HL-60/S4 (cell line): ENCODE data around the gene FOXN3.
"Not testable (repeated sequence)": the region's sequence is repeated elsewhere in the genome, so short reads cannot be mapped to it uniquely, and the experiment has no call there.

Experiments used
- in situ Hi-C: fragments of 300-500 bp; cut with MboI; formaldehyde crosslinking; loops from 2 replicates; pipeline ENCODE4 v1.14.3; 2022; ENCODE audit warnings: low sequenced_read_pairs

FOXN3 gene

DNA sequence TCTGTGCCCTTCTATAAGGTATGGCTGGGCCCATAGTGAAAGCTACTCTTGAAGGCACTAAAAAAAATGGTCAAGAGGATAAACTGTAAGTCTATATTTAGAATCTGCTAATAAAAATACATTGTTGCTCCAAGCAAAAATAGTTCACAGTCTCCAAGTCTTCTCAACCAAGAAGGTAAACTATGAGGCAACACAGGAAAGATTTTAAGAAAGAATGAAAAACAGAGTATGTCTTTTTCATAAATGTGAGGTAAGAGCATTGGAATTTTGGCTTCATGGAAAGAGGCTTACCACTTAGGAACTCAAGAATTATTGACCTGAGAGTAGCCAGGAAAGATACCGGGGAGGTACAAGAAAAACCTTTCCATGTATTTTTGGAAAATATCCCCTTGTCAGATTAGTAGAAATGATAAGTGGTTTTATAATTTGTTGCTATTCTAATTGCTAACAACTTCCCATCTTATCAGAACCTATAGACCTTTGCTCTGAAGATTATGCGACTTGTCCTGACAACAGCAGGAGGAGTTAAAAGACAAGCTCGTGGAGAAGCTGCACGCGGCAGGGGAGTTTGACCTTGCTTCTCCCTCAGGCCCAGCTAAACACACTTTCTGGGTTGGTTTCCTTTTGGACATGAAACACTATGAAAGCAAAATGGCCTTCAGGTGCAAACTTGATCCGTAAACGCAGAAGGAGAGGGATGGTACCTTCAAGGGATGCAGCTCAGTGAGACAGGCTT, 238.1 kb downstream of the FOXN3 start:
- in situ Hi-C loops: no loop called here

GRCh38 chr14:89178376-89178775, 238.7 kb downstream of the FOXN3 start:
- in situ Hi-C loops: no loop called here

- in situ Hi-C loops: no loop called here
These were observed 240.9 kb downstream of the FOXN3 start for GRCh38 chr14:89175881-89176799.

DNA sequence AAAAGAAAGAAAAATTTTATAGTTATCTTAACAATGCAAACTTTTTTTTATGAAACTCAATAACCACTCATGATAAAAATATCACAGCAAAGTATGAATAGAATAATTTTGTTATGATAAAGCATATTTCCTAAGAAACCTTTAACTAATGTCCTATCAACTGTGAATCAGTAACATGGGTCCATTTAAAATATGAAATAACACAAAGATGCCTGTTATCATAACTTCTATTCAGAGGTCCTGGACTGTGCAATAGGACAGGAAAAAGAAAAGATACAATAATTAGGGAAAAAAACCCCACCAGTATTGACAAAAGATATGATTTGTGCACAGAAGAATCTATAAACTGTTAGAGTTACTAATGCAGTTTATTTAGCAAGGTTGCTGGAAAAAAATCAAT, 245.4 kb downstream of the FOXN3 start:
- in situ Hi-C loops: no loop called here

DNA sequence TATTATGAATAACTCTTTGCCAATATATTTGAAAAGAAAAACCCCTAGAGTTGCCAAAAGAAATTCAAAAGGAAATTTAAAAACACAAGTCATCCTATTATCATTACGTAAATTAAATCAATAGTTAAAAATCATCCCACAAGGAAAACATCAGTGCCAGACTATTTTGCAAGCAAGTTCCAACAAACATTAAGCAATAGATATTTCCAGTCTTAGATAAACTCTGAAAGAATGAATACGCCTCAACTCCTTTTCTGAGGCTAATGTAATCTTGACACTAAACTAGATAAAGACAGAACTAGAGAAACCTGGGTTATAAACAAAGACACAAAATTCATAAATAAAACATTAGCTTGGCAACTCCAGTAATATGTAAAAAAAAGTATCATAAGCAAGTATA, 245.9 kb downstream of the FOXN3 start:
- in situ Hi-C loops: no loop called here

DNA sequence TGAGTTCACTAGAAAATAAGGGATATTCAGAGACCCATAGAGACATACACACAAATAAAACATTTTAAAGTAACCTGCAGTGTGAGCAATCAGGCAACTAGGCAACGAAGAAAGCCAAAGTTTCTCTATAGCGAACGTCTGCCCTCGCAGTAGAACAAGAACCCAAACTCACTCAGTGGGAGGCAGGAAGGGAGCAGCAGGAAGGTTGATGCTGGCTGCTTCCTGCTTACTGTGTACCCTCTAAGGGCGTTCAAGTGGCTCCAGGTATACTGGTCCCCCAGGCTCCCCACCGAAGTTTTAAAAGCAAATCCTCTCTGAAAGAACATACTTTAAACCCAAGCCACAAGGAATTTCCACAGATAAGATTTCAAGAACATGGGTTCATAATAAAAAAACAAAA, 249.3 kb downstream of the FOXN3 start:
- in situ Hi-C loops: no loop called here

GRCh38 chr14:89166633-89167032, 250.4 kb downstream of the FOXN3 start:
- in situ Hi-C loops: no loop called here

DNA sequence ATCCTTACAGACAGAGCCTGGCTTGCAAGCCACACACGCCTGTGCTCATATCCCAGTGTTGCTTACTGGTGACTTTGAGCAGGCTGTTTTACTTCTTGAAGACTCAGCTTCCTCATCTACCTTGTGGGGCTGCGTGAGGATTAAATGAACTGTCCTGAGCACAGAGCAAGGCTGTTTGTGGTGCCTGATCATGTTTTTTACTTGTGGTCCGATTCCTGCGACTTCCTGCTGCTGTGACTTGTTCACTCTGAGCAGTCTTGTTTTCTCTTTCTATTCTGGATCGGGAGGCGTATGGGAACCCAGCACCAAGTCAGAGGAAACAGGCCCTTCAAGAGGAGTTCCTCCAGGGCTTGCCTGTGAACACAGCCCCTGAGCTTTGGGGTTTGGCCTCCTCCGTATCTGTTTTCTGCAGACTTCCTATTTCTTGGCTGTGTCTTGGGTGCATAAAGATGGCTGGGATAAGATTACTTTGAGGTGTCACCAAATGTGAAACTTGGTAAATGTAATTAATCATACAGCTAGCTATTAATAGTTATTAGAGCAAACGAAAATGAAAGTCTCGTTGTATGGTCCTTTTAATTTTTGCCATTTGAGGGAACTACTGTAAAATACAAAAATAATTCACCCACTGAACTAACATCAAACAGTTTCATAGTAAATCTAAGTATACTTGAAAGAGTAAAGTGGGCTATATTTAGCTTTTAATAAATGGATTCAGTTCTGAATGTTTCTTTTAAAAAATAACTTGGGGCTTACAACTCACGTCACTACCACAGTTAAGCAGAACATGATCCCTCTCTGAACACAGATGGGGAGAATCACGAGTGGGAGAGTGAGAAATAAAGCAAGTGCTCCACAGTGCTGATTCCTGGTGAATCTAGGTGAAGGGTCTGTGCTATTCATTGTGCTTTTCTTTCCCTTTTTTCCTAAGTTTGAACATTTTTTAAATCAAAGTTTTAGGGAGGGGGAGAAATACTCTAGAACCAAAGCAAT, 251.5 kb downstream of the FOXN3 start:
- in situ Hi-C loops: no loop called here

- in situ Hi-C loops: no loop called here
These were observed 252.6 kb downstream of the FOXN3 start for GRCh38 chr14:89164168-89165073.

- in situ Hi-C loops: no loop called here
These were observed 253.9 kb downstream of the FOXN3 start for GRCh38 chr14:89163031-89163636.

DNA sequence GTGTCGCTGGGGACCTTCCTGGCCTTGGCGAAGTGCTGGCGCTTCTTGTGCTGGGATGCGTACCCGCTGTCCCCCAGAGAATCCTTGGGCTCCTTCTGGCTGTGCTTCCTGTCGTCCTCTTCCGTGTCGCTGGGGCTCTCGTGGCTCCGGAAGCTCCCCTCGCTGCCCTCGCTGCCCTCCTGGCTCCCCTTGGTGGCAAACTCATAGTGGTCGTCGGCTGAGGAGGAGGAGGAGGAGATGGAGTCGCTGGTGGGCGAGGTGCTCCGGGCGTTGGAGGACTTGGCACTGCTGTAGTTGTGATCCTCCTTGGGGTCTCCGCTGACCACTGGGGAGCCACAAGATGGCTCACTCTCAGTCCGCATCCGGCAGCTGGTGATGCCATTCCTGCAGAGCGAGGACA, 254.4 kb downstream of the FOXN3 start:
- in situ Hi-C loops: no loop called here

- in situ Hi-C loops: no loop called here
These were observed 256.6 kb downstream of the FOXN3 start for GRCh38 chr14:89160437-89160836.

- in situ Hi-C loops: no loop called here
These were observed 258.3 kb downstream of the FOXN3 start for GRCh38 chr14:89158701-89159100.

DNA sequence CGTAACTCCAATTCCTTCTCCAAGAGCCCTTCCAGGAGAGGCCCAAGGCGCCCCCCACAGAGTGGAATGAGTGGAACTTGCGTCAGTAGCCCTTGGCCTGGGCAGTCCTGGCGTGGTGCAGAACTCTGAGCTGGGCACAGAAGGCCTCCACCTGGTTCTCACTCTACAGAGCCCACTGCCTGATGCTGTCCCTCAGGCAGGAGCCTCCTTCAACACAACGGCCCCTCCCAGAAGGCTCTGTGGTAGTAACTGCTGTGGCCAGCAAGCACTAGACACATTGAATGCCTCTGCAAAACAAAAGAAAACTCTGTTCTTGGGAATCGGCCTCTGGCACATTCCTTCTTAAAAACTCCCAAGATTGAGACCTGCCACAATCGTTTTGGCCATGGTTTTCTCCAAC, 258.9 kb downstream of the FOXN3 start:
- in situ Hi-C loops: not testable (repeated sequence)

DNA sequence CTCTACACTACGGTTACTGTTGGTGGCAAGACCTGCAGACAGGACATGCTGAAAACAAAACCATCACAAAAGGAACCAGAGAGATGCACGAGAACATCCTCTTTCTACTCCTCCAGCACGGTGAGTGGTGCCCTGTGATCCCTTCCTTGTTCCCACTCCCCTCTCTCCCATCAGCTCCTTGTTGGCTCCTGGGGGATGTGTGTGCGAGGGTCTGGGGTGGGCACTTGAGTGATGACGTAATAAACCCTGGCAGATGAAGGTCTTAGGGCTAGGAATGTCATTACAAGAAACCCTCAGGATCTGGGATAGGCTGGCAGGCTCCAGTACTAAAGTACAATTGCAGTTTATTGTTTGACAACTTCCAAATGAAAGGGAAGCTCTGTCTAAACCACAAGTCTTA, 261.5 kb downstream of the FOXN3 start:
- in situ Hi-C loops: no loop called here

GRCh38 chr14:89151693-89152092, 265.3 kb downstream of the FOXN3 start:
- in situ Hi-C loops: not testable (repeated sequence)

DNA sequence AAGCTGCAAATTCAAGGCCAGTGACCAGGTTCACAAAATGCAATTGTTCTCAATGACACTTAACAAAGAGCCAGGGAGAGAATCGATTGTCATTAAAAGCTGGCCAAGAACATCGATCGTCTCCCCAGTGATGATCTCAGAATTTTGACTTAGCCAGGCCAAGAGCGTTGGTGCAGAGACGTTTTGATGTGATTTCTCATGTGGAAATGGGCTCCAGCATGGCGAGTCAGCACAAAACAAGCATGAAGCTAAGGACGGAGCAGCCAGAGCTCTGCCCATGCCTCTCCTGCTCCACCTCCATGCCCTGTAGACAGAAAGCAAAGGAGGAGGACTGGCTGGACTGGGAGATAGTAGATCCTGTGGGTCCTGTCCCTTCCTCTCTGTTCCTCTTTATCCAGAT, 270.8 kb downstream of the FOXN3 start:
- in situ Hi-C loops: no loop called here

DNA sequence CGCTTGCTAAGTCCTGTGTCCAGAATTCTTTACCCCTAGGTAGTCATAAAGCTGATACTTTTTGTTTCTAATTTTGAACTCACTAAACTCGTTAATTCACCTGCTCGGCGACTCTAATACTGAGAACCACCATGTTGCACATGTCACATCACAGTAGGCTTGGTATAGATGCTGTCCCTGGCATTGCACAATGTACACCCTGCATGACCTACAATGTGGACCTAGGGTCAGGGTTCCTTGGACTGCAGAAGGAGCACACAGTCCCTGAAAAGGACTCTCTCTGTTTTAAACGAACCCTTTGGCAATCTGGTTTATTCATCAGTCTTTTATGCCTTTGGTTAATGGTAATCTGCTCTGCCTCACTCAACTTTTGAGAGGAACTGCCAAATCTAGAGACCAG, 272.4 kb downstream of the FOXN3 start:
- in situ Hi-C loops: no loop called here

DNA sequence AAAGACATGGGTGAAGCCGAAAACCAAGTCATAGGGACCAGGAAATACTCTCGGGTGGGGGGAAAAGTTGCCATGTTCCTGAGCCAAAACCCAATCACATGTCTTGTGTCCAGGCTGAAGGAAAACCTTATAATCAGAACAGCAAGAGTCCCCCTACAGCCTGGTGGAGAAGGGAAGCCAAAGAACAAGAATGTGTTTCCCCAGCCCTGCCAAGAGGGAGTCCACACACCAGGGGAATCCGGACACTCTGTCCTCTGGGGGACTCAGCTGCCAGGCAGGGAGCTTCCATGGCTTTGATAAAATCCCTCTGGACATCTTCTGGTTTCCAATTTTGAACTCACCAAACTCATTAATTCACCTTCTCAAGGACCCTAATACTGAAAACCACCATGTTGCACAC, 273.0 kb downstream of the FOXN3 start:
- in situ Hi-C loops: no loop called here

DNA sequence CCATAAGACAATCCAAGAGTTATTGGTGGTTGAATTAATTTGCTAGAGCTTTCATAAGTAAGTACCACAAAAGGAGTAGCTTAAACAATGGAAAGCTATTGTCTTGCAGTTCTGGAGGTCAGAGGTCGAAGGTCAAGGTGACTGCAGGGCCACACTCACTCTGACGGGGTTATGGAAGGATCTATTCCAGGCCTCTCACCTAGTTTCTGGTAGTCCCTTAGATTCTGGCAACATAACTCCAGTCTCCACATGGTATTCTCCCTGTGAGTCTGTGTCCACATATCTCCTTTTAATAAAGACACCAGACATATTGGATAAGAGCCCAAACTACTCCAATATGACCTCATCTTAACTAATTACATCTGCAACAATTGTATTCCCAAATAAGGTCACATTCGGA, 273.4 kb downstream of the FOXN3 start:
- in situ Hi-C loops: no loop called here
